HCT116 (cell line): ENCODE measurements around the gene GNAT2. TPM values are rescaled to one million over a fixed set of nuclear protein-coding genes. Genes with fewer than 3 reads are reported as not detected.

Experiments
- ATAC-seq: fragments of 200-7000 bp; cut with Tn5 transposase; 2 replicates; pipeline ENCODE4 v1.9.1; 2020; ENCODE audit warnings: mild to moderate bottlenecking, moderate library complexity
- BruUV-seq: library from RNA; stranded (reverse); fragments of 400-500 nt; replicated peaks from 2 replicates; lab custom pipeline; 2021; lab: Mats Ljungman, UMichigan
- CTCF ChIA-PET: fragments of 300-600 bp; sonication (Branson Sonifier 250); formaldehyde crosslinking; loops from one replicate; lab custom pipeline; 2021; ENCODE audit warnings: antibody characterized with exemption; lab: Charles Lee
- POLR2A ChIA-PET: fragments of 300-600, 350-600 bp; sonication (Branson Sonifier 250); formaldehyde crosslinking; loops from one replicate; lab custom pipeline; 2021; ENCODE audit warnings: antibody characterized with exemption; lab: Charles Lee
- RAD21 ChIA-PET, 2 experiments: fragments of 300-600 bp; sonication (Branson Sonifier 250); formaldehyde crosslinking; loops; one replicate each; lab custom pipeline; 2023; ENCODE audit warnings: low total read pairs in 2 of 2; ENCODE audit not compliant: uncharacterized antibody in 2 of 2, unreplicated experiment in 2 of 2, low non-redundant PET in 1 of 2; lab: Charles Lee
- DNase-seq: peaks from one replicate; pipeline ENCODE4 v3.0.0-alpha.2; 2010; ENCODE audit warnings: low read depth, low spot score
- H2AFZ ChIP-seq: fragments of 200-600 bp; shearing (Covaris generic), sonication (generic); 2 replicates; pipeline ENCODE4 v1.6.1; 2017; ENCODE audit warnings: low read depth, mixed run types, mixed read lengths, antibody characterized with exemption, low read length; ENCODE audit not compliant: poor library complexity, severe bottlenecking
- H3K27ac ChIP-seq: 2 replicates; pipeline ENCODE4 v1.5.1; 2012; ENCODE audit warnings: low read depth, low read length
- H3K27me3 ChIP-seq: fragments of 200-600 bp; sonication (generic); 2 replicates; pipeline ENCODE4 v1.6.1; 2016; ENCODE audit warnings: mixed run types, low read length, mixed read lengths; ENCODE audit not compliant: insufficient read depth
- H3K36me3 ChIP-seq, 2 experiments: fragments of 200-500 bp in 1 of 2; fragments of 200-600 bp in 1 of 2; sonication (Bioruptor generic) in 1 of 2; sonication (generic) in 1 of 2; 2 replicates each; pipeline versions ENCODE4 v1.5.1 to v1.6.1; 2014 to 2016; ENCODE audit warnings: low read length in 2 of 2, inconsistent platforms in 1 of 2, mixed read lengths in 1 of 2, mixed run types in 1 of 2; ENCODE audit not compliant: insufficient read depth in 2 of 2, control insufficient read depth in 1 of 2
- H3K4me1 ChIP-seq, 2 experiments: fragments of 200-600 bp in 1 of 2; sonication (generic) in 1 of 2; 2 replicates each; pipeline versions ENCODE4 v1.5.1 to v1.6.1; 2012 to 2017; ENCODE audit warnings: low read length in 2 of 2, inconsistent platforms in 1 of 2, mild to moderate bottlenecking in 1 of 2, mixed read lengths in 1 of 2, mixed run types in 1 of 2, moderate library complexity in 1 of 2; ENCODE audit not compliant: insufficient read depth in 2 of 2, control insufficient read depth in 1 of 2
- H3K4me2 ChIP-seq: fragments of 200-600 bp; sonication (generic); 2 replicates; pipeline ENCODE4 v1.6.1; 2017; ENCODE audit warnings: mixed run types, low read length, mixed read lengths
- H3K4me3 ChIP-seq, 2 experiments: fragments of 200-600 bp in 1 of 2; sonication (generic) in 1 of 2; replicated peaks in 1 of 2; 2 replicates each; pipeline ENCODE4 v1.5.1; 2011 to 2016; ENCODE audit warnings: low read length in 2 of 2, control low read depth in 1 of 2, low read depth in 1 of 2, mild to moderate bottlenecking in 1 of 2, mixed read lengths in 1 of 2, mixed run types in 1 of 2
- H3K79me2 ChIP-seq: fragments of 200-600 bp; sonication (generic); 2 replicates; pipeline ENCODE4 v1.6.1; 2017; ENCODE audit warnings: mild to moderate bottlenecking, mixed run types, low read length, moderate library complexity, mixed read lengths; ENCODE audit not compliant: insufficient read depth
- H3K9ac ChIP-seq: fragments of 200-600 bp; sonication (generic); 2 replicates; pipeline ENCODE4 v1.6.1; 2016; ENCODE audit warnings: low read length, mixed read lengths
- H3K9me2 ChIP-seq: fragments of 200-600 bp; sonication (generic), shearing (Covaris generic); 2 replicates; pipeline ENCODE4 v1.6.1; 2017; ENCODE audit warnings: mixed run types, mild to moderate bottlenecking, moderate library complexity; ENCODE audit not compliant: insufficient read depth
- H3K9me3 ChIP-seq, 2 experiments: fragments of 200-500 bp in 1 of 2; fragments of 200-600 bp in 1 of 2; sonication (Bioruptor generic) in 1 of 2; sonication (generic) in 1 of 2; 2 replicates each; pipeline ENCODE4 v1.6.1; 2014 to 2017; ENCODE audit warnings: low read length in 2 of 2, mixed read lengths in 2 of 2, inconsistent platforms in 1 of 2, low read depth in 1 of 2, mild to moderate bottlenecking in 1 of 2, mixed run types in 1 of 2, moderate library complexity in 1 of 2; ENCODE audit not compliant: control insufficient read depth in 1 of 2, insufficient read depth in 1 of 2
- H4K20me1 ChIP-seq: fragments of 200-600 bp; sonication (generic), shearing (Covaris generic); 2 replicates; pipeline ENCODE4 v1.6.1; 2017; ENCODE audit warnings: mixed run types, mild to moderate bottlenecking, moderate library complexity; ENCODE audit not compliant: insufficient read depth
- ATF3 ChIP-seq: IDR thresholded peaks from 2 replicates; pipeline ENCODE4 v1.6.1; 2012
- EGR1 ChIP-seq: IDR thresholded peaks from 2 replicates; pipeline ENCODE4 v1.6.1; 2012; ENCODE audit warnings: low read depth
- ELF1 ChIP-seq: IDR thresholded peaks from 2 replicates; pipeline ENCODE4 v1.6.1; 2012; ENCODE audit warnings: low read depth, borderline replicate concordance
- EZH2phosphoT487 ChIP-seq: fragments of 200-600 bp; IDR thresholded peaks from 2 replicates; pipeline ENCODE4 v1.6.1; 2018; ENCODE audit warnings: antibody characterized with exemption, borderline replicate concordance
- RAD21 ChIP-seq: IDR thresholded peaks from 2 replicates; pipeline ENCODE4 v1.6.1; 2012; ENCODE audit warnings: low read depth, mild to moderate bottlenecking
- REST ChIP-seq: IDR thresholded peaks from 2 replicates; pipeline ENCODE4 v1.6.1; 2012; ENCODE audit warnings: low read depth
- SIN3A ChIP-seq: IDR thresholded peaks from 2 replicates; pipeline ENCODE4 v1.6.1; 2012; ENCODE audit warnings: low read depth
- TCF7L2 ChIP-seq: IDR thresholded peaks from 2 replicates; pipeline ENCODE4 v1.7.0; 2011; ENCODE audit warnings: borderline replicate concordance, inconsistent platforms; ENCODE audit not compliant: insufficient read depth, insufficient read length; ENCODE audit errors: extremely low read depth
- YY1 ChIP-seq: IDR thresholded peaks from 2 replicates; pipeline ENCODE4 v1.6.1; 2011; ENCODE audit warnings: low read length, low read depth, moderate library complexity, mild to moderate bottlenecking; ENCODE audit not compliant: insufficient replicate concordance; ENCODE audit errors: extremely low read depth
- ZBTB33 ChIP-seq: IDR thresholded peaks from 2 replicates; pipeline ENCODE4 v1.6.1; 2011; ENCODE audit warnings: mild to moderate bottlenecking, low read length, moderate library complexity; ENCODE audit not compliant: insufficient replicate concordance; ENCODE audit errors: extremely low read depth
- ZFX ChIP-seq: fragments of 450-650 bp; IDR thresholded peaks from 2 replicates; pipeline ENCODE4 v1.6.1; 2017
- intact Hi-C: fragments of 100-400 bp; cut with micrococcal nuclease; formaldehyde crosslinking; loops from 2 replicates; pipeline ENCODE4 v1.10.0; 2022
- total RNA-seq: library from RNA; stranded (reverse); gene quantifications from one replicate; pipeline ENCODE4 v1.2.1, GENCODE V29; 2021; ENCODE audit not compliant: unreplicated experiment

Gene GNAT2
- total RNA-seq, 1 experiment from 2014 or later, result 0.76 TPM

- ChIA-PET CTCF (interaction anchor here (0.9 kb wide), 1 partner anchor 24 kb away, joined by 3 read pairs; no protein-coding TSS in a partner anchor), POLR2A (no interaction called here), RAD21 (no interaction called here)
- Histone ChIP-seq H3K79me2 (peaks cover 47% of the 10 kb centered on the region), H3K27ac (no peak overlapping the region), H3K27me3 (no peaks in the 10 kb centered on the region), H3K4me2 (no peak overlapping the region), H3K9ac (no peak overlapping the region), H3K4me1 (peaks cover 13 to 20% of the 10 kb centered on the region in 2 experiments; a peak in 2 of 4 replicates), H3K4me3 (no peak overlapping the region), H4K20me1 (no peaks in the 10 kb centered on the region), H3K9me2 (no peaks in the 10 kb centered on the region), H3K9me3 (no peaks in the 10 kb centered on the region), H2AFZ (no peak overlapping the region), H3K36me3 (peaks cover 0 to 16% of the 10 kb centered on the region in 2 experiments; a peak in 2 of 4 replicates)
- no peak for ATAC-seq
- intact Hi-C loops, result no loop called here
- BruUV-seq, result no TSS peak
- TF ChIP-seq ELF1, result no peak
- TF ChIP-seq TCF7L2, result no peak
- TF ChIP-seq REST, result no peak
- no peak for TF ChIP-seq SIN3A
- no peak for TF ChIP-seq EGR1
- TF ChIP-seq RAD21, result no peak
- no peak for TF ChIP-seq YY1
- no peak for TF ChIP-seq ATF3
- no peak for TF ChIP-seq ZFX
- TF ChIP-seq EZH2phosphoT487, result no peak
- no peak for TF ChIP-seq ZBTB33
- DNase-seq, result no peak
Measured at GRCh38 chr1:109625176-109625575, 5.8 kb upstream of the GNAT2 start.
